ENCODE data around the gene TPD52L1.

GRCh38 chr6:125212377-125212776 lies 58.8 kb downstream of the TPD52L1 start:
- TF ChIP-seq CTCF (IDR thresholded peaks at IDR 0.05): no peak
- TF ChIP-seq ZFX (IDR thresholded peaks at IDR 0.05; ENCODE audit: borderline replicate concordance): no peak

Measured in 22Rv1 (cell line).